ENCODE results near the gene USH1G.
"Not testable (repeated sequence)": the region's sequence is repeated elsewhere in the genome, so short reads cannot be mapped to it uniquely, and the experiment has no call there.

USH1G gene

DNA sequence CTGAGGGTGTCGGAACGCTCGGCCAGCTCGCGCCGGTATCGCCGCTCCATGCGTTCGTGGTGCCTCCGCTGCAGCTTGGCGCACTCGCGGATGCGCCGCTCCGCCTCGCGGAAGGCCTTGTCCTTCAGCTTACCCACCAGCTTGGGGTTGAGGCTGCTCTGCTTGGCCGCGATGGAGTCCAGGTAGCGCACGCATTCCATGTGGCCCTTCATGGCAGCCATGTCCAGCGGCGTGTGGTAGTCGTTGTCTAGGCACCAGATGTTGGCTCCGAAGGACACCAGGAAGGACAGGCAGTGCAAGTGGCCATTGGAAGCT, 2.8 kb downstream of the USH1G start:
- DNase-seq (ENCODE audit: low spot score), result no peak
- TF ChIP-seq, protein P1, sequence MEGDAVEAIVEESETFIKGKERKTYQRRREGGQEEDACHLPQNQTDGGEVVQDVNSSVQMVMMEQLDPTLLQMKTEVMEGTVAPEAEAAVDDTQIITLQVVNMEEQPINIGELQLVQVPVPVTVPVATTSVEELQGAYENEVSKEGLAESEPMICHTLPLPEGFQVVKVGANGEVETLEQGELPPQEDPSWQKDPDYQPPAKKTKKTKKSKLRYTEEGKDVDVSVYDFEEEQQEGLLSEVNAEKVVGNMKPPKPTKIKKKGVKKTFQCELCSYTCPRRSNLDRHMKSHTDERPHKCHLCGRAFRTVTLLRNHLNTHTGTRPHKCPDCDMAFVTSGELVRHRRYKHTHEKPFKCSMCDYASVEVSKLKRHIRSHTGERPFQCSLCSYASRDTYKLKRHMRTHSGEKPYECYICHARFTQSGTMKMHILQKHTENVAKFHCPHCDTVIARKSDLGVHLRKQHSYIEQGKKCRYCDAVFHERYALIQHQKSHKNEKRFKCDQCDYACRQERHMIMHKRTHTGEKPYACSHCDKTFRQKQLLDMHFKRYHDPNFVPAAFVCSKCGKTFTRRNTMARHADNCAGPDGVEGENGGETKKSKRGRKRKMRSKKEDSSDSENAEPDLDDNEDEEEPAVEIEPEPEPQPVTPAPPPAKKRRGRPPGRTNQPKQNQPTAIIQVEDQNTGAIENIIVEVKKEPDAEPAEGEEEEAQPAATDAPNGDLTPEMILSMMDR (IDR thresholded peaks at IDR 0.05; ENCODE audit: extremely low read depth, missing control alignments), result no peak

DNA sequence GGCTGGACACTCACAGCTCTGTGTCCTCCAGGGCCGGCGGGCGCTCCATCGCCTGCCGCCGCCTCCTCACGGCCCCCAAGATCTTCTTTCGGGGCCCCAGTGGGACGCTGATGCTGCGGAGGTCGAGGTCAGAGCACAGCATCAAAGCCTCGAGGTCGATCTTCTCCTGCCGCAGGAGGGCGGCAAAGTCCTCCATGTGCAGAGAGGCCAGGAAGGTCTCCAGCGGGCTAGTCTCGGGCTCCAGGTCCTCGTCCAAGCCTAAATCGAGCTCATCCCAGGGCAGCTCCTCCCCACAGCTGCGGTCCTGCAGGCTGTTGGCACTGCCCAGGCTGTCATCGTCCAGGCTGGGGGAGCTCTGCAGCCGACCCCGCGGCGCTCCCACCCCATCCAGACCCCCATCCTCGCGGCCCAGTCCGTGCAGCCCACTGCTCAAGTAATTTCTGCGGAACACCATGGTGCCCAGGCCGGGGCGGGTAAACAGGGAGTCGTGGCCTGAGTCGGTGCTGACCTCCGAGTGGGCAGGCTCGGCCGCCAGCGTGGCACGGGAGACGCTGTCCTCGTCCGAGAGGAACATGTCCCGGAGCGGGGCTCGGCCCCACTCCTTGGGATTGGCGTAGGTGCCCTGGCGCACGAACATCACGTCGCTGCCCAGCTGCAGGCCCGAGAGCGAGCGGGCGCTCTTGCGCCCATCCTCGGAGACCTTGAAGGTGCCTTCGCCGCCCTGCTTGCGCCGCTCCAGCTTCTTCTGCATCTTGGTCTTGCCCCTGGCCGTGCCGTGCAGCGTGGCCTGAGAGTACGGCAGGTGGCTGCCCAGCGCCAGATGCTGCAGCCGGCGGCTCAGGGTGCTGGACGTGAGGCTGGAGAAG, 3.4 kb downstream of the USH1G start:
- TF ChIP-seq, protein P1 (IDR thresholded peaks at IDR 0.05; ENCODE audit: extremely low read depth, missing control alignments), result peak; percentile 36
- peak; percentile 76 for DNase-seq (ENCODE audit: low spot score)

DNA sequence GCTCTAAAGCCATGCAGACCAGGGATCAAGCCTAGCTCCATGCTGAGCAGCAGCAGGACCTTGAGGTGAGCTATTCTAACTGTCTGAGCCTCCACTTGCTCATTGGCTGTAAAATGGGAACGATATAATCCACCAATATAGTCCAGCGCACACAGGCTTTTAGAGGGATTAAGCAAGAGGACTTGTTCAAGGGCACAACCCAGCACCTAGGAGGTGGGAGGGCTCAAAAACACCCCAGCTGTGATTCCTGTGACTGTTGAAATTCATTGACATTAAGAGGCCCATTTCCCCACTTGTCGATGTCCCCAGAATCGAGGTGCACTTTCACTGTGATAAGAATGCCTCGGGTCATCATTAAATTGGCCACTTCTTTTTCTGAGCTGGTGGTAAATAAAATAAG, 4.1 kb downstream of the USH1G start:
- TF ChIP-seq, protein P1 (IDR thresholded peaks at IDR 0.05; ENCODE audit: extremely low read depth, missing control alignments), result no peak
- no peak for DNase-seq (ENCODE audit: low spot score)

DNA sequence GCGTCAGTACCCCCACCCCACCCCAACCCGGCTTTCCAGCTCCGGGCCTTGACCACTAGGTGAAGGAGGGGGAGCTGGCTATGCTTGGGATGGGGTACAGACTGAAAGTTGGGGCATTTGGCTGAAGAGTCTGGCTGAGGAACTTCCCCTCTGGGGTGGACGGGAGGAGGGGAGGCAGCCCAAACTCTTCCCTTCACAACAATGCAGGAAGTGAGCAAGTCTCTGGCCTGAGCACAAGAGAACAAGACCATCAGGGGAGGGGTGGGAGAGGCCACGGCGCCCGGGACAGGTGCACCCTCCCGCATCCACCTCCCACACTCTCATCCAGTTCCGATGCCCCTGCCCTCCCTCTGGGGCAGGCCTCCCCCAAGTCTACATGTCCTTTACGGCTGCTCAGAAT, 5.6 kb downstream of the USH1G start:
- DNase-seq (ENCODE audit: low spot score), result no peak
- TF ChIP-seq, protein P1 (IDR thresholded peaks at IDR 0.05; ENCODE audit: extremely low read depth, missing control alignments), result no peak

DNA sequence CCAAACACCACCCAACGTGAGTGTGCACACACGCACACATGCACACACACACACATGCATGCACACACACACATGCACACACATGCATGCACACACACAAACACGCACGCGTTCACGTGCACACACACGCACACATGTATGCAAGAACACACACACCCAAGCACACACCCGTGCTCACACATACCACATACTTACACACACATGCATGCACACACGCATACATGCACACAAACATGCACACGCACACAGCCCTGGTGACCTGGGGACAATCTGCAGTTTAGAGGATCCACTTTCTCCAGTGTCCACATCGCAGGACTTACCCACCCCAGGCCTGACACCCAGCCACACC, 6.2 kb downstream of the USH1G start:
- TF ChIP-seq, protein P1 (IDR thresholded peaks at IDR 0.05; ENCODE audit: extremely low read depth, missing control alignments), result no peak
- no peak for DNase-seq (ENCODE audit: low spot score)

DNA sequence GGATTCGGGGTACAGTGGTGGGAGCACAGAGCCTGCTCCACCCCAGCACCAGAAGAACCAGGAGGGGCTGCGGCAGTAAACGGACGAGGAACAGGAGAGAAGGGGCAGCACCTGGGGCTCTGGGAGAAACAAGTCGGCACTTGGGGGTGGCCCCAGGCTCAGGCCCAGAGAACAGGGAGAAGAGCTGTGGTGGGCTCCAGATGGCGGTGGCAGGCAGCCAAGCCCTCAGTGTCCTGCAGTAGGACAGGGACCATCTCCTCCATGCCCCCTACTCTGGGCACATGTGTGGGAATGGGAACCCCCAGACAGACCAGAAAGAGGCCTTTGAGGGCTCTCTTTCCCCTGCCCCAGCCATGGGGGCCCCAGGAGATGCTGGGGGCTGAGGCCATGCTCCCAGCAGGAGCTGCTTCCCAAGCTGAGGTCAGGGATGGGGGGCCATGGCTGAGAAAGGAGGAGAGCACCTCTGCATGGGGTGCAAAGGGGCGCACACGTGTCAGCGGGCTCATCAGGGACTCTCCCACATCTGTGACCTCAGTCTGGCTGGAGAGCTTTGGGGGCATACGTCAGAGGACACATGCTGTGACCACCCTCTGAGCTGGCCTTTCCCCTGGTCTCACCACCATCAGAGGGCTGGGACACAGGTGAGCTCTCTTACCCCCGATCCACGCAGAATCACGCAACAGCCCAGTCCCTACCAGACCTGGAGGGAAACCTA, 6.8 kb downstream of the USH1G start:
- no peak for DNase-seq (ENCODE audit: low spot score)
- TF ChIP-seq, protein P1 (IDR thresholded peaks at IDR 0.05; ENCODE audit: extremely low read depth, missing control alignments), result no peak

DNA sequence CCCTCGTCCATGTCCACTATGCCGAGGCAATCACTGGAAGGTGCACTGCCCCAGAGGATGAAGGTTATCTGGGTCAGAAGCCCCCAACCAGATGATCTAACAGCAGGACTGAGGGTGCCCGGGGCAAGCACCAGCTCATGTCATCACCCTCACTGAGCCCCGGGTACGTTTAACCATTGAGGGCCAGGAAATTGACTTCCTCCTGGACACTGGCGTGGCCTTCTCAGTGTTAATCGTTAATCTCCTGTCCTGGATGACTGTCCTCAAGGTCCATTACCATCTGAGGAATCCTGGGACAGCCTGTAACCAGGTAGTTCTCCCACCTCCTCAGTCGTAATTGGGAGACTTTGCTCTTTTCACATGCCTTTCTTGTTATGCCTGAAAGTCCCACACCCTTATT, 11.6 kb downstream of the USH1G start:
- DNase-seq (ENCODE audit: low spot score), result not testable (repeated sequence)

DNA sequence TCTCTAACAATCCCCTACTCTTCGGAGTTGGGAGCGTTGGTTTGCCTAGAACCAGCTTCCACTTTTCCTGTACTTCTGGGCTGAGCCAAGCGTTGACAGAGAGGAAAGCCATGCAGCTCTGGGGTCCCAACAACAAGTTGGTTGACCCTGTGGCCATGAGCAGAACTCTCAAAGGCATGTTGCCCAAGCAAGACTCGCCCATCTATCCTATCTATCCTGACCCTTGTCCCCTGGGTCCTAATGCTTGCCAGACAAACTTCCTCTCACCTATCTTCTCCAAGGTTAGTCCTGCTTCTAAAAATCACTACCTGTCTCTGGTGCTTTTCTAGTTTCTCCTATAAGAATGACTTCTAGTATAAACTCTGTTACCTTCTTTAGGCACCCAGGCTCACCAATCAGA, 14.0 kb downstream of the USH1G start:
- DNase-seq (ENCODE audit: low spot score), result not testable (repeated sequence)
